GM18870 (cell line): ENCODE measurements around the gene DOCK4.
"Not testable (repeated sequence)": the region's sequence is repeated elsewhere in the genome, so short reads cannot be mapped to it uniquely, and the experiment has no call there.

Experiments used
- ATAC-seq: cut with Tn5 transposase; IDR thresholded peaks from one replicate; pipeline ENCODE4 v1.9.1; 2021; ENCODE audit warnings: moderate library complexity; ENCODE audit not compliant: unreplicated experiment

The DOCK4 gene

GRCh38 chr7:112206238-112206990 lies at the start of gene DOCK4, which contains the start of gene ZNF277:
Gene DOCK4, minus strand, starts transcription at chr7:112206399. Its CDS starts 261 bp downstream, at chr7:112206138.
Gene ZNF277, plus strand, starts transcription at chr7:112206695. Its CDS starts 22 bp downstream, at chr7:112206717.
- peak; percentile 95 for ATAC-seq

GRCh38 chr7:112255388-112255720 lies 49.2 kb upstream of the DOCK4 start:
- no peak for ATAC-seq

GRCh38 chr7:112254709-112255387 lies 48.6 kb upstream of the DOCK4 start:
- no peak for ATAC-seq

GRCh38 chr7:112254156-112254555 lies 48.0 kb upstream of the DOCK4 start:
- ATAC-seq: no peak

- ATAC-seq: no peak
These were observed 46.5 kb upstream of the DOCK4 start for GRCh38 chr7:112252691-112253090.

- ATAC-seq: no peak
These were observed 45.9 kb upstream of the DOCK4 start for GRCh38 chr7:112252141-112252540.

GRCh38 chr7:112249967-112250366 lies 43.8 kb upstream of the DOCK4 start:
- ATAC-seq: not testable (repeated sequence)

- no peak for ATAC-seq
These were observed 42.4 kb upstream of the DOCK4 start for GRCh38 chr7:112248598-112248997.

- ATAC-seq: no peak
These were observed 32.8 kb upstream of the DOCK4 start for GRCh38 chr7:112238852-112239610.

GRCh38 chr7:112238330-112238729 lies 32.1 kb upstream of the DOCK4 start:
- ATAC-seq: no peak

GRCh38 chr7:112236597-112236996 lies 30.4 kb upstream of the DOCK4 start:
- ATAC-seq: no peak

- ATAC-seq: no peak
These were observed 27.9 kb upstream of the DOCK4 start for GRCh38 chr7:112234147-112234546.

- no peak for ATAC-seq
These were observed 27.0 kb upstream of the DOCK4 start for GRCh38 chr7:112233048-112233697.

GRCh38 chr7:112232212-112232978 lies 26.2 kb upstream of the DOCK4 start:
- ATAC-seq: no peak

- ATAC-seq: no peak
These were observed 22.4 kb upstream of the DOCK4 start for GRCh38 chr7:112228632-112229031.

- no peak for ATAC-seq
These were observed 20.6 kb upstream of the DOCK4 start for GRCh38 chr7:112226701-112227276.

- no peak for ATAC-seq
These were observed 18.8 kb upstream of the DOCK4 start for GRCh38 chr7:112225006-112225405.

GRCh38 chr7:112224186-112224585 lies 18.0 kb upstream of the DOCK4 start:
- no peak for ATAC-seq

- no peak for ATAC-seq
These were observed 17.1 kb upstream of the DOCK4 start for GRCh38 chr7:112223310-112223709.

GRCh38 chr7:112220877-112221434 lies 14.8 kb upstream of the DOCK4 start:
- ATAC-seq: no peak
